Measurements from ENCODE around the gene CACNB3.

GRCh38 chr12:48818831-48819590 is 715 bp downstream of the CACNB3 start:
- no peak for TF ChIP-seq CTCF (IDR thresholded peaks at IDR 0.05 in 4 of 5, conservative IDR thresholded peaks at IDR 0.05 in 1 of 5)
- TF ChIP-seq POLR2A (IDR thresholded peaks at IDR 0.05): no peak
